Measurements from ENCODE around the gene TOX2. TPM values are rescaled to one million over a fixed set of nuclear protein-coding genes. Genes with fewer than 3 reads are reported as not detected.

The TOX2 gene
- total RNA-seq, 1 experiment from 2014 or later, result 85.4 TPM

DNA sequence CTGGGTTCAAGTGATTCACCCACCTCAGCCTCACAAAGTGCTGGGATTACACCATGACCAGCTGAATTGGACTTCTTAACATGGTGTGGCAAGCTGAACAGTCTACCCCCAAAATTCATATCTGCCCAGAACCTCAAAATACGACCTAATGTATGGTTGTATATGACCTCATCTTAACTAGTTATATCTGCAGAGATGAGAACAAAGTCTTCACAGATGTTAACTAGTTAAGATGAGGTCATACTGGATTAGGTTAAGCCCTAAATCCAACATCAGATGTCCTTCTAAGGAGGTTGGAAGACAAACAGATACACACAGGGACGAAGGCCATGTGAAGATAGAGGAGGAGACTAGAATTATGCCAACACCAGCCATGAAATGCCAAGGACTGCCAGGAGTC is 169.8 kb downstream of the TOX2 start (continued):
- TF ChIP-seq POLR2AphosphoS5 (IDR thresholded peaks at IDR 0.05; ENCODE audit: low read depth, low read length), result no peak

DNA sequence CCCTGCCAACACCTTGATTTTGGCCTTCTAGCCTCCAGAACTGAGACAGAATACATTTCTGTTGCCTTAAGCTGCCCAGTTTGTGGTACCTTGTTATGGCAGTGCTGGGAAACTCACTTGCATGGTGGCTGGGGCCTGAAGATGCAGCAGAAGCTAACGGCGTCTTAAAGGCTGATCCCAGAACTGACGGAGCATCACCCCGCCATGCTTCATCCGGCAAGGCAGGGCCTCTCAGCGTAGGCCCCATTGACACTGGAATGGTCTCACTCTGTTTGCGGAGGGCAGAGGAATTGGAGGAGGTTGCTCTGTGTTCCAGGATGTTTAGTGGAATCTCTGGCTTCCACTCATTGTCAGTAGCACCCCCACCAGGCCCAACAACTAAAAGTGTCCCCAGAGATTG is 170.2 kb downstream of the TOX2 start:
- Histone ChIP-seq H3K36me3 (ENCODE audit: control insufficient read depth, insufficient read depth, low read length) (no peaks in the 10 kb centered on the region), H3K4me1 (ENCODE audit: control insufficient read depth, insufficient read depth, low read length) (peaks cover 7% of the 10 kb centered on the region; the same call in 1 of the 2 replicates), H3K9me3 (ENCODE audit: control insufficient read depth, insufficient read depth, low read depth, low read length) (no peaks in the 10 kb centered on the region), H3K4me3 (ENCODE audit: low read depth in 2 of 2, low read length in 2 of 2) (no peak overlapping the region), H3K27me3 (ENCODE audit: control insufficient read depth, insufficient read depth, low read length) (no peaks in the 10 kb centered on the region), H3K27ac (ENCODE audit: low read length) (no peak overlapping the region)
- TF ChIP-seq POLR2AphosphoS5 (IDR thresholded peaks at IDR 0.05; ENCODE audit: low read depth, low read length), result no peak
- TF ChIP-seq, protein P1, sequence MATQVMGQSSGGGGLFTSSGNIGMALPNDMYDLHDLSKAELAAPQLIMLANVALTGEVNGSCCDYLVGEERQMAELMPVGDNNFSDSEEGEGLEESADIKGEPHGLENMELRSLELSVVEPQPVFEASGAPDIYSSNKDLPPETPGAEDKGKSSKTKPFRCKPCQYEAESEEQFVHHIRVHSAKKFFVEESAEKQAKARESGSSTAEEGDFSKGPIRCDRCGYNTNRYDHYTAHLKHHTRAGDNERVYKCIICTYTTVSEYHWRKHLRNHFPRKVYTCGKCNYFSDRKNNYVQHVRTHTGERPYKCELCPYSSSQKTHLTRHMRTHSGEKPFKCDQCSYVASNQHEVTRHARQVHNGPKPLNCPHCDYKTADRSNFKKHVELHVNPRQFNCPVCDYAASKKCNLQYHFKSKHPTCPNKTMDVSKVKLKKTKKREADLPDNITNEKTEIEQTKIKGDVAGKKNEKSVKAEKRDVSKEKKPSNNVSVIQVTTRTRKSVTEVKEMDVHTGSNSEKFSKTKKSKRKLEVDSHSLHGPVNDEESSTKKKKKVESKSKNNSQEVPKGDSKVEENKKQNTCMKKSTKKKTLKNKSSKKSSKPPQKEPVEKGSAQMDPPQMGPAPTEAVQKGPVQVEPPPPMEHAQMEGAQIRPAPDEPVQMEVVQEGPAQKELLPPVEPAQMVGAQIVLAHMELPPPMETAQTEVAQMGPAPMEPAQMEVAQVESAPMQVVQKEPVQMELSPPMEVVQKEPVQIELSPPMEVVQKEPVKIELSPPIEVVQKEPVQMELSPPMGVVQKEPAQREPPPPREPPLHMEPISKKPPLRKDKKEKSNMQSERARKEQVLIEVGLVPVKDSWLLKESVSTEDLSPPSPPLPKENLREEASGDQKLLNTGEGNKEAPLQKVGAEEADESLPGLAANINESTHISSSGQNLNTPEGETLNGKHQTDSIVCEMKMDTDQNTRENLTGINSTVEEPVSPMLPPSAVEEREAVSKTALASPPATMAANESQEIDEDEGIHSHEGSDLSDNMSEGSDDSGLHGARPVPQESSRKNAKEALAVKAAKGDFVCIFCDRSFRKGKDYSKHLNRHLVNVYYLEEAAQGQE (IDR thresholded peaks at IDR 0.05; ENCODE audit: insufficient read depth in 1 of 2, low read depth in 2 of 2, low read length in 1 of 2), result no peak
- TF ChIP-seq SIN3A (IDR thresholded peaks at IDR 0.05; ENCODE audit: borderline replicate concordance, insufficient read depth, low read depth, low read length), result no peak
- TF ChIP-seq, protein P2, sequence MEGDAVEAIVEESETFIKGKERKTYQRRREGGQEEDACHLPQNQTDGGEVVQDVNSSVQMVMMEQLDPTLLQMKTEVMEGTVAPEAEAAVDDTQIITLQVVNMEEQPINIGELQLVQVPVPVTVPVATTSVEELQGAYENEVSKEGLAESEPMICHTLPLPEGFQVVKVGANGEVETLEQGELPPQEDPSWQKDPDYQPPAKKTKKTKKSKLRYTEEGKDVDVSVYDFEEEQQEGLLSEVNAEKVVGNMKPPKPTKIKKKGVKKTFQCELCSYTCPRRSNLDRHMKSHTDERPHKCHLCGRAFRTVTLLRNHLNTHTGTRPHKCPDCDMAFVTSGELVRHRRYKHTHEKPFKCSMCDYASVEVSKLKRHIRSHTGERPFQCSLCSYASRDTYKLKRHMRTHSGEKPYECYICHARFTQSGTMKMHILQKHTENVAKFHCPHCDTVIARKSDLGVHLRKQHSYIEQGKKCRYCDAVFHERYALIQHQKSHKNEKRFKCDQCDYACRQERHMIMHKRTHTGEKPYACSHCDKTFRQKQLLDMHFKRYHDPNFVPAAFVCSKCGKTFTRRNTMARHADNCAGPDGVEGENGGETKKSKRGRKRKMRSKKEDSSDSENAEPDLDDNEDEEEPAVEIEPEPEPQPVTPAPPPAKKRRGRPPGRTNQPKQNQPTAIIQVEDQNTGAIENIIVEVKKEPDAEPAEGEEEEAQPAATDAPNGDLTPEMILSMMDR (IDR thresholded peaks at IDR 0.05), result no peak
- TF ChIP-seq TCF7L2 (IDR thresholded peaks at IDR 0.05; ENCODE audit: low read depth, low read length), result no peak
- BruUV-seq (replicated peaks), result no TSS peak
- CTCF ChIA-PET, result interaction anchor here (0.7 kb wide), 1 partner anchor 1805 kb away, joined by 5 read pairs; no protein-coding TSS in a partner anchor
- POLR2A ChIA-PET, result interaction anchor here (0.7 kb wide), 1 partner anchor 257 kb away, joined by 5 read pairs; no protein-coding TSS in a partner anchor
- intact Hi-C loops (cut with micrococcal nuclease; ENCODE audit: unreplicated experiment) (loop anchor here (5.0 to 10.0 kb wide), 2 partner anchors 168 to 640 kb away; no protein-coding TSS in a partner anchor), in situ Hi-C loops (cut with HindIII; ENCODE audit: low pct_unique_long_range_greater_than_20kb, low sequenced_read_pairs) (no loop called here)
- no peak for DNase-seq (ENCODE audit: low read depth, low spot score)
- no peak for ATAC-seq

DNA sequence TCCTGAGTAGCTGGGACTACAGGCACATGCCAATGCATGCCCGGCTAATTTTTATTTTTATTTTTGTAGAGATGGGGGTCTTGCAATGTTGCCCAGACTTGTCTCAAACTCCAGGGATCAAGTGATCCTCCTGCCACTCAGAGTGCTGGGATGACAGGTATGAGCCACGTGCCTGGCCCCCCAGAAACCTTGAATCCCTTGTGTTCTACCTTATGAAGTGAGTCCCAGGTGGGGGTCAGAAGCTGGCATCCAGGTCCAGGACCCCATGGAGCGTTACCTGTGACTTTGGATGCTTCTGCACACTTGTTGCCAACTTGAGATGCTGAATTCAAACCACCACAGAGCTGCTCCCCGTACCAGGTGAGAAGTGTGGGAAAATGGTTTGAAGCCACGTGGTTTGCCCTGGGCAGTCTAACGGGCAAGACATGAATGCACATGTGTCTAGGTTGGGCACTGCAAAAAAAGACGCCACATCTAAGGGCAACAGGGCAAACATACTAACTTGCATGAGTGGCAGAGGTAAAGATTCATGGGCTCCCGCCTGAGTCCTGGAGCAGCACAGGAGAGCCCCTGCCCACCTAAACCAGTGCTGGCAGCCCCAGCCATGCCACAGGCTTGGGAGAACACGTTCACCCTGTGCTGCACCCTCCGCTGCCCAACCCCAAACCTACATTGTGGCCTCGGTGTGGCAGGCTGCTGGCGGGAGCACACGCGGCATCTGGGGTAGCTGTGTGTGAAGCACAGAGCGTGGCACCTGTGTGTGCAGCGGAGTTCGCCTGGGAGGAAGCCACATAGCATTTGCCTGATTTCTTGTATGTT is 171.2 kb downstream of the TOX2 start:
- TF ChIP-seq POLR2AphosphoS5 (IDR thresholded peaks at IDR 0.05; ENCODE audit: low read depth, low read length), result no peak
- peaks cover 5% of the 10 kb centered on the region; the same call in 1 of the 2 replicates for H3K4me1 ChIP-seq (ENCODE audit: control insufficient read depth, insufficient read depth, low read length)
- in situ Hi-C loops (cut with HindIII; ENCODE audit: low pct_unique_long_range_greater_than_20kb, low sequenced_read_pairs), result no loop called here
- DNase-seq (ENCODE audit: low read depth, low spot score), result no peak
- no peak overlapping the region for H3K4me3 ChIP-seq (ENCODE audit: low read depth in 2 of 2, low read length in 2 of 2)
- no peak for ATAC-seq
- no peak overlapping the region for H3K27ac ChIP-seq (ENCODE audit: low read length)
- ChIA-PET POLR2A (no interaction called here), CTCF (interaction anchor here (0.5 kb wide), 1 partner anchor 329 kb away, joined by 6 read pairs; no protein-coding TSS in a partner anchor)
- no peaks in the 10 kb centered on the region for H3K36me3 ChIP-seq (ENCODE audit: control insufficient read depth, insufficient read depth, low read length)
- intact Hi-C loops (cut with micrococcal nuclease; ENCODE audit: unreplicated experiment), result loop anchor here (10.0 kb wide), 1 partner anchor 641 kb away; no protein-coding TSS in a partner anchor
- H3K9me3 ChIP-seq (ENCODE audit: control insufficient read depth, insufficient read depth, low read depth, low read length), result no peaks in the 10 kb centered on the region
- H3K27me3 ChIP-seq (ENCODE audit: control insufficient read depth, insufficient read depth, low read length), result no peaks in the 10 kb centered on the region
- BruUV-seq (replicated peaks), result no TSS peak

Data from Panc1 (cell line).